Measurements from ENCODE around the gene TXNRD2. TPM values are rescaled to one million over a fixed set of nuclear protein-coding genes. Genes with fewer than 3 reads are reported as not detected.

Gene TXNRD2
- total RNA-seq, 1 experiment from 2014 or later, result 5.0 TPM

DNA sequence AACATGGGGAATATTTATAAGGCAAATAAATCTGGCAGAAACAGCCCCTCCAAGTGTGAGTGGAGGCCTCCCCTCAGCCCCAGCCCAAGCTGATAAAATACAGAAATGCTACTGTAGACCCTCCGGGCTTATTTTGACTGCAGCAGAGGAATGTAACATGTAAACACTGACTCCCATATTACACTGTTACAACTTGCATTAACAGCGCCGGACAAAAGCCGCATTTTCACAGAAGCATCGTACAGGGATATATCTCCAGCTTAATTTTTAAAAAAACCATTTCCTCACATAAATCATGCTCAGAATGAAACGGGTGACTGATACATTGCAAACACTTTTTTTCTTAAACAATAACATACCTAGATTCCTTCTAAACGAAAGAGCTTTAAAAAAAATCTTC is 36.7 kb downstream of the TXNRD2 start:
- Histone ChIP-seq H3K36me3 (replicated peaks; ENCODE audit: control insufficient read depth, insufficient read depth, low read length) (no peaks in the 10 kb centered on the region), H3K27me3 (ENCODE audit: control insufficient read depth, insufficient read depth, low read length) (no peaks in the 10 kb centered on the region), H3K4me3 (ENCODE audit: insufficient read depth, low read depth, low read length) (no peak overlapping the region)
- no peak for DNase-seq

DNA sequence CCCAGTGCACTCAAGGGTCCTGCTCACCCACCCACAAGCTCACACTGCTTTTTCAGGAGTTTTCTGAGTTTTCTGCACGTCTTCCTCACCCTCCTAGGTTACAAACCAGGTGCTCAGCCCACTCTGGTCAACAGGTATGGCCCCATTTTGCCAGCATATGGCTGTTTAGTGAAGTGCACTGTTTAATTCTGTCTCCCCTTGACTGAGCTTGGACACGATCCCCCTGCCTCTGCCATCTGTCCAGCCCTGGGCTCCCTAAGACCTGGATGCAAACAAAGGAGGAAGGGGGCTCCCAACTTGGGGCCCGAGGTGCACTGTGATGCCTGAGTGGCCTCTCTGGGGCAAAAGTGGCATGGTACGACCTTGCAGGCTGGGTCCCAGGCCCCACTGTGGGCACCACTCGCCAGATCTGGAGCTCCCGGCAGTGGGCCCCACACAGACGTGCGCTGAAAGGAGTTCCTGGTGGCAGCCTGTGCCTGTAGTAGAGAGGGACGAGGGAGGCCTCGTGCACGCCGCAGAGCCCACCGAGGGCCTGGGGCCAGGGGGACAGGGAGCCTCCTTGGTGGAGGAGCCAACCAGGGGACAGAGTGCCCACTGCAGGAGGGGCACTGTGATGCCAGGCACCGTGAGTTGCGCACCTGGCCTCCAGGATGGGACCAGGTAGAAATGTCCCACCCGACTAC is 37.3 kb downstream of the TXNRD2 start:
- H3K36me3 ChIP-seq (replicated peaks; ENCODE audit: control insufficient read depth, insufficient read depth, low read length), result no peaks in the 10 kb centered on the region
- no peaks in the 10 kb centered on the region for H3K27me3 ChIP-seq (ENCODE audit: control insufficient read depth, insufficient read depth, low read length)
- no peak overlapping the region for H3K4me3 ChIP-seq (ENCODE audit: insufficient read depth, low read depth, low read length)
- no peak for DNase-seq

DNA sequence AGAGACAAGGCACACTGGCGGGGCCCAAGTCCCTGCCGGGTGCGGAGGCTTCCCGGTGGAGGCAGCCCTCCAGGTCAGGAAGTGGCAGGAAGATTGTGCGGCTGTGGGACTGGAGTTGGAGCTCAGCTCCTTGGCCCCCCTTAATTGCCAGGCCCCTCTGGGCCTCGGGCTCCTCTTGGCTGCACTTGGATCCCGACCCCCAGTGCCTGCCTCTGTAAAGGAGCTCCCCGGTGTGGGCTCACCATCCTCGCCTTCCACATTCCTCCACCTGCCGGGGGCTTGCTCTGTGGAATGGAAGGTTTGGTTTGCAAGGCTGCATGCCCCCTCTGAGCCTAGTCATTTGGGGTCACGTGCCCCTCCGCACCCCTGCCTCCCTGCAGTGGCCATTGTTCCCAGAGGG is 38.1 kb downstream of the TXNRD2 start:
- H3K27me3 ChIP-seq (ENCODE audit: control insufficient read depth, insufficient read depth, low read length), result no peaks in the 10 kb centered on the region
- no peak overlapping the region for H3K4me3 ChIP-seq (ENCODE audit: insufficient read depth, low read depth, low read length)
- no peaks in the 10 kb centered on the region for H3K36me3 ChIP-seq (replicated peaks; ENCODE audit: control insufficient read depth, insufficient read depth, low read length)
- DNase-seq, result peak; percentile 76

DNA sequence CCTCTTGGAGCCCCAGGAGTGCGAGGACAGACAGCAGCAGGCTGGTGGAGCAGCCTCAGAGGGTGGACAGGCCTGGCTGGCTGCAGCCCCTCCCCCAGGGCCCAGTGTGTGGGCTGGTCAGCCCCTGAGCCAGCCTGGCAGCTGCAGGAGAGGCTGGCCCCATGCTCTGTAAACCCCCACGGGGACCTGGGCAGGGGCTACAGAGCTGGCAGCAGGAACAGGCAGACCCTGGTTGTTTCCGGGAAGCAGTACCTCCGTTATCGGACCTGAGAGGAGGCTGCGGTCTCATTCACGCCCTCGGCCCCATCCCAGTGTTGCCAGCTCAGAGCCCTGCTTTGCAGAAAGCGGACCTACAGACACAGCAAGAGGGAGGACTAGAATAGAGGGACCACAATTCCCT is 38.6 kb downstream of the TXNRD2 start:
- H3K4me3 ChIP-seq (ENCODE audit: insufficient read depth, low read depth, low read length), result no peak overlapping the region
- H3K36me3 ChIP-seq (replicated peaks; ENCODE audit: control insufficient read depth, insufficient read depth, low read length), result no peaks in the 10 kb centered on the region
- H3K27me3 ChIP-seq (ENCODE audit: control insufficient read depth, insufficient read depth, low read length), result no peaks in the 10 kb centered on the region
- peak; percentile 85 for DNase-seq

GRCh38 chr22:19902245-19902715 is 39.3 kb downstream of the TXNRD2 start:
- no peak for DNase-seq
- H3K27me3 ChIP-seq (ENCODE audit: control insufficient read depth, insufficient read depth, low read length), result no peaks in the 10 kb centered on the region

GRCh38 chr22:19901577-19902244 is 39.9 kb downstream of the TXNRD2 start:
- no peaks in the 10 kb centered on the region for H3K27me3 ChIP-seq (ENCODE audit: control insufficient read depth, insufficient read depth, low read length)
- DNase-seq, result no peak
- H3K36me3 ChIP-seq (replicated peaks; ENCODE audit: control insufficient read depth, insufficient read depth, low read length), result no peaks in the 10 kb centered on the region
- H3K4me3 ChIP-seq (ENCODE audit: insufficient read depth, low read depth, low read length), result no peak overlapping the region

More at GRCh38 chr22:19902245-19902715, 39.3 kb downstream of the TXNRD2 start:
- Histone ChIP-seq H3K36me3 (replicated peaks; ENCODE audit: control insufficient read depth, insufficient read depth, low read length) (no peaks in the 10 kb centered on the region), H3K4me3 (ENCODE audit: insufficient read depth, low read depth, low read length) (no peak overlapping the region)

DNA sequence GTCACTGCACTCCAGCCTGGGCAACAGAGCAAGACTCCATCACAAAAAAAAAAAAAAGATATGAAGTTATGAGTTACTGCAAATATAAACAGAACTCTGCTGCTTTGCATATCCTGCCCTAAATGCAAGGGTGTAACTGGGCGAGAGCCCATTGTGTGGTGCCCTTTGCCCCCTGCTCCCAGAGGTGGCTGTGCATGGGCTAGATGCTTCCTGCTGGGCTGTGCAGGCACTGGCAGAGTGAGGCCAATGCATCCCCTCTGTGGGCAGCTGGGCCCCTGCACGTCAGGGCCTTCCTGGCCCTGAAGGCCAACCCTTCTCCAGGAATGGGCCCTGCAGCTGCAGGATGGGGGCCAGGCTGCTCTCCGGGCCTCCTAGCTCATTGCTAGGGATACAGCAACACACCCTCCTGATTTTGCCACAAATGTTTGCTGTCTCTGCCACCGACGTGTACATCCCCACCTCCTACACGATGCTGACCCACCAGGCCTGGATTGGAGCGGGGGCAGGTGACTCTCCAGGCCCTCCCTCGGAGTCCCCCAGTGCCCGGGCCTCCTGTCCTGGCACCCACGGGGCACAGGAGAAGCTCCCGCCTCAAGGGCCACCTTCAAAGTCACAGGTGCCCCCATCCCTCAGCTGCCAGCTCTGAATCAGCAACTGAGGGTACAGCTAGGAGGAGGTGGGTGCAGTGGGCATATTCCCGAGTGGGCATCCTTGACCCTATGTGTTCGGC is 40.7 kb downstream of the TXNRD2 start:
- no peaks in the 10 kb centered on the region for H3K27me3 ChIP-seq (ENCODE audit: control insufficient read depth, insufficient read depth, low read length)
- H3K36me3 ChIP-seq (replicated peaks; ENCODE audit: control insufficient read depth, insufficient read depth, low read length), result no peaks in the 10 kb centered on the region
- no peak for DNase-seq
- no peak overlapping the region for H3K4me3 ChIP-seq (ENCODE audit: insufficient read depth, low read depth, low read length)

GRCh38 chr22:19898831-19899567 is 42.6 kb downstream of the TXNRD2 start:
- no peak for DNase-seq
- Histone ChIP-seq H3K4me3 (ENCODE audit: insufficient read depth, low read depth, low read length) (no peak overlapping the region), H3K27me3 (ENCODE audit: control insufficient read depth, insufficient read depth, low read length) (no peaks in the 10 kb centered on the region), H3K36me3 (replicated peaks; ENCODE audit: control insufficient read depth, insufficient read depth, low read length) (no peaks in the 10 kb centered on the region)

DNA sequence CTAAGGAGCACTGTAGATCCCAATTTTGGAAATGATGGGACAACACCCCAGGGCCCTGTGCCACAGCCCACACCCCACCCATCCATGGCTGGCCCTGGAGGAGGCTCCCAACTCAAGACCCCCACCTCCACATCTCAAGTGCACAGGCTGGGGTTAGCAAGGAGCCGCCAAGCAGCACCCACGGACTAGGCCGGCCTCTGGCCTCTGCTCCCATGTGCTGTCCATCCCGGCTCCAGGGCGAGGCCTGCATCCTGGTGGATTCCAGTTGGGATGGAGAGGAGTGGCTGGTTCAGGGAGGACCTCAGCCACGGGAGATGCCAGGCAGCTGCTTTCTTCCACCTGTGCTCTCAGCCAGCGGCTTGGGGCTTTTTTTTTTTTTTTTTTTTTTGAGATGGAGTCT is 43.5 kb downstream of the TXNRD2 start:
- no peak for DNase-seq
- Histone ChIP-seq H3K36me3 (replicated peaks; ENCODE audit: control insufficient read depth, insufficient read depth, low read length) (no peaks in the 10 kb centered on the region), H3K27me3 (ENCODE audit: control insufficient read depth, insufficient read depth, low read length) (no peaks in the 10 kb centered on the region), H3K4me3 (ENCODE audit: insufficient read depth, low read depth, low read length) (no peak overlapping the region)

- H3K4me3 ChIP-seq (ENCODE audit: insufficient read depth, low read depth, low read length), result no peak overlapping the region
- no peaks in the 10 kb centered on the region for H3K27me3 ChIP-seq (ENCODE audit: control insufficient read depth, insufficient read depth, low read length)
- no peaks in the 10 kb centered on the region for H3K36me3 ChIP-seq (replicated peaks; ENCODE audit: control insufficient read depth, insufficient read depth, low read length)
- no peak for DNase-seq
These were observed 43.9 kb downstream of the TXNRD2 start for GRCh38 chr22:19897726-19898125.

GRCh38 chr22:19896665-19897355 is 44.8 kb downstream of the TXNRD2 start:
- H3K36me3 ChIP-seq (replicated peaks; ENCODE audit: control insufficient read depth, insufficient read depth, low read length), result no peaks in the 10 kb centered on the region
- DNase-seq, result no peak
- H3K4me3 ChIP-seq (ENCODE audit: insufficient read depth, low read depth, low read length), result no peak overlapping the region
- H3K27me3 ChIP-seq (ENCODE audit: control insufficient read depth, insufficient read depth, low read length), result no peaks in the 10 kb centered on the region

GRCh38 chr22:19895160-19895849 is 46.3 kb downstream of the TXNRD2 start:
- Histone ChIP-seq H3K36me3 (replicated peaks; ENCODE audit: control insufficient read depth, insufficient read depth, low read length) (no peaks in the 10 kb centered on the region), H3K4me3 (ENCODE audit: insufficient read depth, low read depth, low read length) (no peak overlapping the region), H3K27me3 (ENCODE audit: control insufficient read depth, insufficient read depth, low read length) (no peaks in the 10 kb centered on the region)
- no peak for DNase-seq

GRCh38 chr22:19893363-19893762 is 48.3 kb downstream of the TXNRD2 start:
- no peaks in the 10 kb centered on the region for H3K27me3 ChIP-seq (ENCODE audit: control insufficient read depth, insufficient read depth, low read length)
- no peaks in the 10 kb centered on the region for H3K36me3 ChIP-seq (replicated peaks; ENCODE audit: control insufficient read depth, insufficient read depth, low read length)
- DNase-seq, result no peak
- H3K4me3 ChIP-seq (ENCODE audit: insufficient read depth, low read depth, low read length), result no peak overlapping the region
